Suprapubic skin (tissue), 4 donors: ENCODE data around the gene ST6GALNAC1. TPM values are rescaled to one million over a fixed set of nuclear protein-coding genes. Genes with fewer than 3 reads are reported as not detected.

Experiments used
- DNase-seq, 2 donors: peaks; one replicate each; pipeline ENCODE4 v3.0.0-alpha.2; 2019; ENCODE audit warnings: low spot score in 2 of 2
- H3K27ac ChIP-seq: fragments of 200-600 bp; sonication (generic); one replicate; pipeline ENCODE4 v1.5.1; 2019
- H3K27me3 ChIP-seq: fragments of 200-600 bp; sonication (generic); one replicate; pipeline ENCODE4 v1.5.1; 2019
- H3K36me3 ChIP-seq: fragments of 200-600 bp; sonication (generic); one replicate; pipeline ENCODE4 v1.5.1; 2019
- H3K4me1 ChIP-seq: fragments of 200-600 bp; sonication (generic); one replicate; pipeline ENCODE4 v1.5.1; 2019
- H3K4me3 ChIP-seq: fragments of 200-600 bp; sonication (generic); one replicate; pipeline ENCODE4 v1.5.1; 2019; ENCODE audit warnings: mild to moderate bottlenecking
- H3K9me3 ChIP-seq: fragments of 200-600 bp; sonication (generic); one replicate; pipeline ENCODE4 v1.5.1; 2019
- CTCF ChIP-seq, 2 donors: fragments of 200-600 bp in 1 of 2; fragments of 450-650 bp in 1 of 2; sonication (generic) in 1 of 2; IDR thresholded peaks; one replicate each; pipeline ENCODE4 v1.5.1; 2016 to 2019; ENCODE audit warnings: antibody characterized with exemption in 2 of 2, mild to moderate bottlenecking in 1 of 2, moderate library complexity in 1 of 2
- EP300 ChIP-seq: sonication (generic); formaldehyde crosslinking; IDR thresholded peaks from one replicate; pipeline ENCODE4 v1.6.1; 2017; ENCODE audit warnings: antibody characterized with exemption
- POLR2A ChIP-seq, 2 donors: fragments of 450-650 bp; IDR thresholded peaks; one replicate each; pipeline ENCODE4 v1.6.1; 2017; ENCODE audit warnings: antibody characterized with exemption in 2 of 2, mild to moderate bottlenecking in 2 of 2, moderate library complexity in 2 of 2
- POLR2AphosphoS5 ChIP-seq, 3 donors: sonication (generic); formaldehyde crosslinking; IDR thresholded peaks; one replicate each; pipeline ENCODE4 v1.6.1; 2017; ENCODE audit warnings: antibody characterized with exemption in 3 of 3
- WGBS: methylation state at CpG from one replicate; pipeline ENCODE4 v1.1.5; 2018; 5-methylcytosine and 5-hydroxymethylcytosine counted together
- total RNA-seq, 4 donors: library from RNA; depleted of rRNA; stranded (reverse); fragments of >200 nt; gene quantifications; one replicate each; pipeline ENCODE4 v1.1.0, GENCODE V29; 2016

Gene ST6GALNAC1
- total RNA-seq, 4 donors from 2014 or later: 0.38 to 3.7 (median 1.3) TPM

- Histone ChIP-seq H3K27ac (no peak overlapping the region), H3K4me3 (no peak overlapping the region), H3K36me3 (no peaks in the 10 kb centered on the region), H3K9me3 (no peaks in the 10 kb centered on the region), H3K27me3 (no peaks in the 10 kb centered on the region), H3K4me1 (peaks cover 10% of the 10 kb centered on the region)
- TF ChIP-seq POLR2A (IDR thresholded peaks at IDR 0.05) (no peak), POLR2AphosphoS5 (IDR thresholded peaks at IDR 0.05) (no peak), EP300 (no peak), CTCF (IDR thresholded peaks at IDR 0.05) (no peak)
- no peak for DNase-seq
- 90% methylated on average over 13 of the region's 13 CpGs for WGBS
Measured at GRCh38 chr17:76627510-76627909, 16.0 kb downstream of the ST6GALNAC1 start.

- TF ChIP-seq POLR2AphosphoS5 (IDR thresholded peaks at IDR 0.05) (no peak), EP300 (no peak), POLR2A (IDR thresholded peaks at IDR 0.05) (no peak)
- WGBS: 73% methylated on average over 11 of the region's 11 CpGs
- Histone ChIP-seq H3K9me3 (no peaks in the 10 kb centered on the region), H3K27me3 (no peaks in the 10 kb centered on the region), H3K4me3 (no peak overlapping the region), H3K4me1 (peaks cover 10% of the 10 kb centered on the region), H3K27ac (no peak overlapping the region), H3K36me3 (no peaks in the 10 kb centered on the region)
- no peak for DNase-seq
Measured at GRCh38 chr17:76626442-76626841, 17.1 kb downstream of the ST6GALNAC1 start.

GRCh38 chr17:76625496-76625895, 18.1 kb downstream of the ST6GALNAC1 start:
- Histone ChIP-seq H3K9me3 (no peaks in the 10 kb centered on the region), H3K27ac (no peak overlapping the region), H3K27me3 (no peaks in the 10 kb centered on the region), H3K4me1 (peaks cover 10% of the 10 kb centered on the region), H3K4me3 (no peak overlapping the region), H3K36me3 (no peaks in the 10 kb centered on the region)
- TF ChIP-seq EP300: no peak
- TF ChIP-seq POLR2A (IDR thresholded peaks at IDR 0.05): no peak
- no peak for TF ChIP-seq POLR2AphosphoS5 (IDR thresholded peaks at IDR 0.05)
- no peak for TF ChIP-seq CTCF (IDR thresholded peaks at IDR 0.05)
- no peak for DNase-seq
- WGBS: 78% methylated on average over 6 of the region's 6 CpGs

- Histone ChIP-seq H3K4me3 (no peak overlapping the region), H3K9me3 (no peaks in the 10 kb centered on the region), H3K4me1 (peaks cover 10% of the 10 kb centered on the region), H3K27me3 (no peaks in the 10 kb centered on the region), H3K36me3 (no peaks in the 10 kb centered on the region), H3K27ac (no peak overlapping the region)
- WGBS: 20% methylated on average over 18 of the region's 18 CpGs
- peak; percentile 80 to 83 for DNase-seq
- TF ChIP-seq EP300 (no peak), POLR2AphosphoS5 (IDR thresholded peaks at IDR 0.05) (no peak), POLR2A (IDR thresholded peaks at IDR 0.05) (no peak), CTCF (IDR thresholded peaks at IDR 0.05) (peak; percentile 89 to 98)
Measured at GRCh38 chr17:76623271-76624146, 20.0 kb downstream of the ST6GALNAC1 start.

GRCh38 chr17:76617838-76618237, 25.7 kb downstream of the ST6GALNAC1 start:
- TF ChIP-seq CTCF (IDR thresholded peaks at IDR 0.05) (no peak), EP300 (no peak), POLR2A (IDR thresholded peaks at IDR 0.05) (no peak), POLR2AphosphoS5 (IDR thresholded peaks at IDR 0.05) (no peak)
- Histone ChIP-seq H3K4me3 (no peak overlapping the region), H3K27ac (no peak overlapping the region), H3K27me3 (no peaks in the 10 kb centered on the region), H3K9me3 (no peaks in the 10 kb centered on the region), H3K4me1 (peaks cover 11% of the 10 kb centered on the region), H3K36me3 (no peaks in the 10 kb centered on the region)
- no peak for DNase-seq
- 90% methylated on average over 2 of the region's 2 CpGs for WGBS
